Coronary artery (tissue), 2 donors: ENCODE results near the gene CAPN9.

Experiments
- DNase-seq: peaks from one replicate; pipeline ENCODE4 v3.0.0-alpha.2; 2017; ENCODE audit warnings: low spot score
- H3K27ac ChIP-seq, 2 donors: fragments of 200-600 bp; sonication (generic); one replicate each; pipeline ENCODE4 v1.5.1; 2016 to 2019
- H3K4me3 ChIP-seq: fragments of 200-600 bp; sonication (generic); 2 replicates; pipeline ENCODE4 v1.5.1; 2016; ENCODE audit warnings: mild to moderate bottlenecking, moderate library complexity
- TF ChIP-seq, protein P1 (sequence below): fragments of 200-600 bp; sonication (generic); IDR thresholded peaks from one replicate; pipeline ENCODE4 v1.5.1; 2019; ENCODE audit warnings: antibody characterized with exemption

The CAPN9 gene

GRCh38 chr1:230820568-230820967 lies 73.4 kb downstream of the CAPN9 start:
- H3K27ac ChIP-seq: no peak overlapping the region
- TF ChIP-seq, protein P1, sequence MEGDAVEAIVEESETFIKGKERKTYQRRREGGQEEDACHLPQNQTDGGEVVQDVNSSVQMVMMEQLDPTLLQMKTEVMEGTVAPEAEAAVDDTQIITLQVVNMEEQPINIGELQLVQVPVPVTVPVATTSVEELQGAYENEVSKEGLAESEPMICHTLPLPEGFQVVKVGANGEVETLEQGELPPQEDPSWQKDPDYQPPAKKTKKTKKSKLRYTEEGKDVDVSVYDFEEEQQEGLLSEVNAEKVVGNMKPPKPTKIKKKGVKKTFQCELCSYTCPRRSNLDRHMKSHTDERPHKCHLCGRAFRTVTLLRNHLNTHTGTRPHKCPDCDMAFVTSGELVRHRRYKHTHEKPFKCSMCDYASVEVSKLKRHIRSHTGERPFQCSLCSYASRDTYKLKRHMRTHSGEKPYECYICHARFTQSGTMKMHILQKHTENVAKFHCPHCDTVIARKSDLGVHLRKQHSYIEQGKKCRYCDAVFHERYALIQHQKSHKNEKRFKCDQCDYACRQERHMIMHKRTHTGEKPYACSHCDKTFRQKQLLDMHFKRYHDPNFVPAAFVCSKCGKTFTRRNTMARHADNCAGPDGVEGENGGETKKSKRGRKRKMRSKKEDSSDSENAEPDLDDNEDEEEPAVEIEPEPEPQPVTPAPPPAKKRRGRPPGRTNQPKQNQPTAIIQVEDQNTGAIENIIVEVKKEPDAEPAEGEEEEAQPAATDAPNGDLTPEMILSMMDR: no peak
- DNase-seq: peak; percentile 24
- H3K4me3 ChIP-seq: no peak overlapping the region

GRCh38 chr1:230821346-230821745 lies 74.2 kb downstream of the CAPN9 start:
- Histone ChIP-seq H3K4me3 (no peak overlapping the region), H3K27ac (no peak overlapping the region)
- TF ChIP-seq, protein P1: no peak
- peak; percentile 55 for DNase-seq

DNA sequence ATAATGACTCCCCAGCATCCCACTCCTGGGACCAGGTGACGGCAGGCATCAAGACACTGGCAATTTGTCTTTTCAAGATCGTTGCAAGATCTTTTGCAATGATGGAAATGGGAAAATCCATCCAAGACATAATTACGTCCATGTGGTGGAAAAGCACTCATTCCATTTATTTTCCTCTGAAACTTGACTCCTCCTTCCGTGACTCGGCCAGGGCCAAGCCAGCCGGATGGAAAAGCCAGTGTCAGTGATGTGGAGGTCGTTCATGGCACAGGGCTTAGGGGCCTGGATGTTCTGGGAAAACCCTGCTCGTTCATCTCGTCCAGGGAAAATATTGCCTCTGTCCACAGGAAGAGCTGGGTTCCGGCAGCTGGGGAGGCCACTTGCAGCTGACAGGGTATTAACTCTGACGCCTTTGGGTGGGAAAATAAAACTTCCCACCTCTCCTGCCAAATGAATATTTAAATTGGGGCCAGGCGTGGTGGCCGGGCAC lies 74.9 kb downstream of the CAPN9 start:
- TF ChIP-seq, protein P1: no peak
- Histone ChIP-seq H3K4me3 (no peak overlapping the region), H3K27ac (peak overlapping the region; percentile 88 to 89)
- peak; percentile 75 for DNase-seq

- DNase-seq: peak; percentile 66
- TF ChIP-seq, protein P1: no peak
- Histone ChIP-seq H3K4me3 (no peak overlapping the region), H3K27ac (peak overlapping the region; percentile 88 to 89)
Observed at GRCh38 chr1:230823426-230823825, 76.2 kb downstream of the CAPN9 start.

DNA sequence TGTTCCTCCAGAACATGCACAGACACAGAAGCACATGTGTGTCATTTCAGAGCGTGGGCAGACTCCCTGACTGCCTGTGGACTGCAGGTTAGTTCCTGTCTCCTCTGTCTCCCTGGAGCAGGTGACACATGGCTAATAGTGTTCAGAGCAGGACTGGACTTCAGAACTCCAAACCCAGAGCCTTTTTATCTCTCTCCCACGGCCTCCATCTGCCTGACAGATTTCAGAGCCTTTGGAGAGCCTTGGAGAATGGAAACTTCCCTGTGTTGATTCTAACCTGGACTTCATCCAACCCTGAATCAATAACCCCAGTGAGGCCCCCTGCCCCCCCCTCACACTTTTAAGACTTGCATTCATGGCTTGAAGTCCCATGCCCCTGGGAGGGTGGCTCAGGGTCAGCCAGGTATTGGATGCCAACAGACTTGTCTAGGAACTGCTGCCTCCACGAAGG lies 76.8 kb downstream of the CAPN9 start:
- Histone ChIP-seq H3K27ac (peak overlapping the region; percentile 88 to 89), H3K4me3 (no peak overlapping the region)
- TF ChIP-seq, protein P1: no peak
- peak; percentile 71 for DNase-seq

DNA sequence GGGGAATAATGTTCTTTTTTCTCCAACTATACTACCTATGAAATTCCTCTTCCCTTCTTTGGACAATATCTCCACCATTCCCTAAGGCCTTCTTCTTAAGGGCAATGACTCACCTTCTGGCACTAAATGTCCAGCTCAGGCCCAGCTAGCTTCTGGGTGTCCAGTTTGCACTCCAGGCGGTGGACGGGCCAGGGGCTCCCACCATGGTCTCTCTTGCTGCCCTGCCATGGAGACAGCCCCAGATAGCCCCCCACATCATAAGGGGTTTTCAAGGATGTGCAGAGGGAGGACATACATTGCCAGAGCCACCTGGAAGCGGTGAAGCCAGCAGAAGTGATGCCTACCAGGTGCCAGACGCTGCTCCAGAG lies 77.3 kb downstream of the CAPN9 start:
- DNase-seq: peak; percentile 73
- TF ChIP-seq, protein P1: no peak
- Histone ChIP-seq H3K27ac (peak overlapping the region; percentile 88 to 89), H3K4me3 (peak overlapping the region; percentile 21)

- peak; percentile 64 for DNase-seq
- H3K4me3 ChIP-seq: peak overlapping the region; percentile 21
- H3K27ac ChIP-seq: peak overlapping the region; percentile 88 to 89
- TF ChIP-seq, protein P1: no peak
Observed at GRCh38 chr1:230824919-230825721, 77.9 kb downstream of the CAPN9 start.
